K562 (cell line): Measurements from ENCODE around the gene PLAAT4.

ENCODE experiments used
- ELF1 ChIP-seq: fragments of 200-800 bp; sonication (Bioruptor generic); IDR thresholded peaks from 2 replicates; pipeline ENCODE4 v1.6.1; 2016; ENCODE audit warnings: missing genetic modification characterization, missing compliant biosample characterization
- FOXA1 ChIP-seq: fragments of 450-650 bp; IDR thresholded peaks from 2 replicates; pipeline ENCODE4 v1.6.1; 2016; ENCODE audit warnings: mild to moderate bottlenecking, borderline replicate concordance
- IRF2 ChIP-seq: sonication (generic); formaldehyde crosslinking; IDR thresholded peaks from 2 replicates; pipeline ENCODE4 v1.8.1; 2022; ENCODE audit warnings: mild to moderate bottlenecking, missing genetic modification reagents
- KDM1A ChIP-seq, 2 experiments: fragments of 450-650 bp; IDR thresholded peaks; 2 replicates each; pipeline ENCODE4 v1.6.1; 2016; ENCODE audit warnings: mild to moderate bottlenecking in 2 of 2
- RBM39 ChIP-seq: fragments of 200-400 bp; formaldehyde crosslinking; optimal IDR thresholded peaks from 2 replicates; pipeline ENCODE3; 2018; ENCODE audit warnings: low read depth, low read length
- SRSF7 ChIP-seq: fragments of 200-400 bp; formaldehyde crosslinking; optimal IDR thresholded peaks from 2 replicates; pipeline ENCODE3; 2017; ENCODE audit warnings: mild to moderate bottlenecking, low read depth, low read length
- ZNF239 ChIP-seq: fragments of 250-450 bp; sonication (Bioruptor Pico); IDR thresholded peaks from 2 replicates; pipeline ENCODE4 v1.4.0; 2020; ENCODE audit warnings: mild to moderate bottlenecking
- ZNF76 ChIP-seq: fragments of 250-450 bp; sonication (Bioruptor Pico); IDR thresholded peaks from 2 replicates; pipeline ENCODE4 v1.4.0; 2020; ENCODE audit warnings: mild to moderate bottlenecking, moderate library complexity, borderline replicate concordance
- TF ChIP-seq, protein P1 (sequence below), 3 experiments: IDR thresholded peaks in 2 of 3; conservative IDR thresholded peaks in 1 of 3; 2 replicates each; pipeline ENCODE4 v1.5.1; 2011 to 2012; ENCODE audit warnings: low read length in 3 of 3, mild to moderate bottlenecking in 3 of 3, control low read depth in 2 of 3, improper control_type of control experiment in 1 of 3, inconsistent platforms in 1 of 3, low read depth in 1 of 3, mixed read lengths in 1 of 3, moderate library complexity in 1 of 3; ENCODE audit not compliant: insufficient read depth in 2 of 3

DNA sequence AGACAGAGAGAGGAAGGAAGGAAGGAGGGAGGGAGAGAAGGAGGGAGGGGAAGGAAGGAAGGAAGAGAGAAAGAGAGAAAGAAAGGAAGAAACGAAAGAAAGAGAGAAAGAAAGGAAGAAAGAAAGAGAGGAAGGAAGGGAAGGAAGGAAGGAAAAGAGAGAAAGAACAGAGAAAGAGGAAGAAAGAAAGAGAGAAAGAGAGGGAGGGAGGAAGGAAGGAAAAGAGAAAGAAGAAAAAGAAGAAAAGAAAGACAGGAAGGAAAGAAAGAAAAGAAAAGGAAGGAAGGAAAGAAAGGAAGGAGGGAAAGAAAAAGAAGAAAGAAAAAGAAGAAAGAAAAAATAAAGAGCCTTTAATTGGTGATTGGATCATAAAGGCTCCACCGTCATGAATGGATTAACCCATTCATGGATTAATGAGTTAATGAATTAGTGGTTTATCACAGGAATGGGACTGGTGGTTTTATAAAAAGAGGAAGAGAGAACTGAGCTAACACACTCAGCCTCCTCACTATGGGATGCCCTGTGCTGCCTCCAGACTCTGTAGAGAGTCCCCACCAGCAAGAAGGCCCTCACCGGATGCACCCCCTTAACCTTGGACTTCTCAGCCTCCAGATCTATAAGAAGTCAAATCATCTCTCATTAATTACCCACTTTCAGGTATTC is 35.5 kb downstream of the PLAAT4 start:
- TF ChIP-seq ZNF239 (CRISPR knock-in tag) (no peak), IRF2 (CRISPR knock-in tag) (no peak), KDM1A (IDR thresholded peaks at IDR 0.05) (no peak), ELF1 (tag) (no peak), RBM39 (no peak), FOXA1 (no peak), ZNF76 (CRISPR knock-in tag) (no peak), SRSF7 (no peak)
- TF ChIP-seq, protein P1, sequence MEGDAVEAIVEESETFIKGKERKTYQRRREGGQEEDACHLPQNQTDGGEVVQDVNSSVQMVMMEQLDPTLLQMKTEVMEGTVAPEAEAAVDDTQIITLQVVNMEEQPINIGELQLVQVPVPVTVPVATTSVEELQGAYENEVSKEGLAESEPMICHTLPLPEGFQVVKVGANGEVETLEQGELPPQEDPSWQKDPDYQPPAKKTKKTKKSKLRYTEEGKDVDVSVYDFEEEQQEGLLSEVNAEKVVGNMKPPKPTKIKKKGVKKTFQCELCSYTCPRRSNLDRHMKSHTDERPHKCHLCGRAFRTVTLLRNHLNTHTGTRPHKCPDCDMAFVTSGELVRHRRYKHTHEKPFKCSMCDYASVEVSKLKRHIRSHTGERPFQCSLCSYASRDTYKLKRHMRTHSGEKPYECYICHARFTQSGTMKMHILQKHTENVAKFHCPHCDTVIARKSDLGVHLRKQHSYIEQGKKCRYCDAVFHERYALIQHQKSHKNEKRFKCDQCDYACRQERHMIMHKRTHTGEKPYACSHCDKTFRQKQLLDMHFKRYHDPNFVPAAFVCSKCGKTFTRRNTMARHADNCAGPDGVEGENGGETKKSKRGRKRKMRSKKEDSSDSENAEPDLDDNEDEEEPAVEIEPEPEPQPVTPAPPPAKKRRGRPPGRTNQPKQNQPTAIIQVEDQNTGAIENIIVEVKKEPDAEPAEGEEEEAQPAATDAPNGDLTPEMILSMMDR (IDR thresholded peaks at IDR 0.05 in 2 of 3, conservative IDR thresholded peaks at IDR 0.05 in 1 of 3; ENCODE audit: insufficient read depth in 2 of 3, low read depth in 1 of 3, low read length in 3 of 3), result no peak
